Ovary (tissue), 3 donors: ENCODE data around the gene CMTM7.

Experiments used
- EP300 ChIP-seq: sonication (generic); formaldehyde crosslinking; IDR thresholded peaks from one replicate; pipeline ENCODE4 v1.6.1; 2017; ENCODE audit warnings: antibody characterized with exemption
- TF ChIP-seq, protein P1 (sequence below), 3 donors: fragments of 450-650 bp in 2 of 3; fragments of 200-600 bp in 1 of 3; IDR thresholded peaks; one replicate each; pipeline versions ENCODE4 v1.5.1 to v1.8.0; 2016 to 2022; ENCODE audit warnings: antibody characterized with exemption in 3 of 3, mild to moderate bottlenecking in 1 of 3
- donor health status: DM: no; HTN: no; CAD: no.

GRCh38 chr3:32435911-32436815 lies 44.5 kb downstream of the CMTM7 start:
- TF ChIP-seq, protein P1, sequence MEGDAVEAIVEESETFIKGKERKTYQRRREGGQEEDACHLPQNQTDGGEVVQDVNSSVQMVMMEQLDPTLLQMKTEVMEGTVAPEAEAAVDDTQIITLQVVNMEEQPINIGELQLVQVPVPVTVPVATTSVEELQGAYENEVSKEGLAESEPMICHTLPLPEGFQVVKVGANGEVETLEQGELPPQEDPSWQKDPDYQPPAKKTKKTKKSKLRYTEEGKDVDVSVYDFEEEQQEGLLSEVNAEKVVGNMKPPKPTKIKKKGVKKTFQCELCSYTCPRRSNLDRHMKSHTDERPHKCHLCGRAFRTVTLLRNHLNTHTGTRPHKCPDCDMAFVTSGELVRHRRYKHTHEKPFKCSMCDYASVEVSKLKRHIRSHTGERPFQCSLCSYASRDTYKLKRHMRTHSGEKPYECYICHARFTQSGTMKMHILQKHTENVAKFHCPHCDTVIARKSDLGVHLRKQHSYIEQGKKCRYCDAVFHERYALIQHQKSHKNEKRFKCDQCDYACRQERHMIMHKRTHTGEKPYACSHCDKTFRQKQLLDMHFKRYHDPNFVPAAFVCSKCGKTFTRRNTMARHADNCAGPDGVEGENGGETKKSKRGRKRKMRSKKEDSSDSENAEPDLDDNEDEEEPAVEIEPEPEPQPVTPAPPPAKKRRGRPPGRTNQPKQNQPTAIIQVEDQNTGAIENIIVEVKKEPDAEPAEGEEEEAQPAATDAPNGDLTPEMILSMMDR (IDR thresholded peaks at IDR 0.05): no peak
- TF ChIP-seq EP300: no peak
